ENCODE results near the gene ITGB7.

Gene ITGB7

GRCh38 chr12:53196486-53196885 lies 10.6 kb downstream of the ITGB7 start:
- no peak for TF ChIP-seq YY1 (IDR thresholded peaks at IDR 0.05; ENCODE audit: low read depth)
- TF ChIP-seq NFIC (IDR thresholded peaks at IDR 0.05), result no peak
- TF ChIP-seq EGR1 (IDR thresholded peaks at IDR 0.05), result no peak
- no peak for TF ChIP-seq RAD21 (IDR thresholded peaks at IDR 0.05; ENCODE audit: low read depth)
- no peak for TF ChIP-seq ZBTB7A (IDR thresholded peaks at IDR 0.05; ENCODE audit: low read depth)
- TF ChIP-seq FOXM1 (IDR thresholded peaks at IDR 0.05; ENCODE audit: borderline replicate concordance, low read depth), result no peak
- TF ChIP-seq CEBPB (IDR thresholded peaks at IDR 0.05), result no peak
- no peak for TF ChIP-seq TCF12 (IDR thresholded peaks at IDR 0.05; ENCODE audit: low read depth)
- TF ChIP-seq USF1 (IDR thresholded peaks at IDR 0.05), result no peak

GRCh38 chr12:53195516-53196420 lies 11.3 kb downstream of the ITGB7 start:
- TF ChIP-seq TEAD4 (IDR thresholded peaks at IDR 0.05) (0 out of 2 replicates have a peak, but pooled peaks have one; percentile 12), CREB1 (IDR thresholded peaks at IDR 0.05; ENCODE audit: low read depth) (no peak), NFIC (IDR thresholded peaks at IDR 0.05) (0 out of 2 replicates have a peak, but pooled peaks have one; percentile 9)

- TF ChIP-seq EGR1 (IDR thresholded peaks at IDR 0.05), result no peak
- no peak for TF ChIP-seq FOXM1 (IDR thresholded peaks at IDR 0.05; ENCODE audit: borderline replicate concordance, low read depth)
- no peak for TF ChIP-seq CREB1 (IDR thresholded peaks at IDR 0.05; ENCODE audit: low read depth)
- TF ChIP-seq YY1 (IDR thresholded peaks at IDR 0.05; ENCODE audit: low read depth), result no peak
- TF ChIP-seq TEAD4 (IDR thresholded peaks at IDR 0.05), result no peak
- no peak for TF ChIP-seq TCF12 (IDR thresholded peaks at IDR 0.05; ENCODE audit: low read depth)
These were observed 12.1 kb downstream of the ITGB7 start for GRCh38 chr12:53194973-53195372.

GRCh38 chr12:53193985-53194716 lies 12.9 kb downstream of the ITGB7 start:
- no peak for TF ChIP-seq CREB1 (IDR thresholded peaks at IDR 0.05; ENCODE audit: low read depth)
- no peak for TF ChIP-seq ZBTB7A (IDR thresholded peaks at IDR 0.05; ENCODE audit: low read depth)
- no peak for TF ChIP-seq FOXM1 (IDR thresholded peaks at IDR 0.05; ENCODE audit: borderline replicate concordance, low read depth)
- TF ChIP-seq REST (IDR thresholded peaks at IDR 0.05; ENCODE audit: low read depth), result no peak
- no peak for TF ChIP-seq CEBPB (IDR thresholded peaks at IDR 0.05)
- no peak for TF ChIP-seq TAF1 (IDR thresholded peaks at IDR 0.05; ENCODE audit: low read depth)
- no peak for TF ChIP-seq EP300 (IDR thresholded peaks at IDR 0.05; ENCODE audit: borderline replicate concordance)
- no peak for TF ChIP-seq TCF12 (IDR thresholded peaks at IDR 0.05; ENCODE audit: low read depth)
- no peak for TF ChIP-seq RAD21 (IDR thresholded peaks at IDR 0.05; ENCODE audit: low read depth)
- TF ChIP-seq TEAD4 (IDR thresholded peaks at IDR 0.05), result no peak
- no peak for TF ChIP-seq MAX (IDR thresholded peaks at IDR 0.05)
- TF ChIP-seq EGR1 (IDR thresholded peaks at IDR 0.05), result no peak
- no peak for TF ChIP-seq USF1 (IDR thresholded peaks at IDR 0.05)

- TF ChIP-seq REST (IDR thresholded peaks at IDR 0.05; ENCODE audit: low read depth) (no peak), TEAD4 (IDR thresholded peaks at IDR 0.05) (no peak), MAX (IDR thresholded peaks at IDR 0.05) (no peak), EGR1 (IDR thresholded peaks at IDR 0.05) (no peak), TCF12 (IDR thresholded peaks at IDR 0.05; ENCODE audit: low read depth) (no peak), CEBPB (IDR thresholded peaks at IDR 0.05) (no peak), NFIC (IDR thresholded peaks at IDR 0.05) (no peak), EP300 (IDR thresholded peaks at IDR 0.05; ENCODE audit: borderline replicate concordance) (no peak), ZBTB7A (IDR thresholded peaks at IDR 0.05; ENCODE audit: low read depth) (no peak), YY1 (IDR thresholded peaks at IDR 0.05; ENCODE audit: low read depth) (no peak), USF1 (IDR thresholded peaks at IDR 0.05) (no peak), CREB1 (IDR thresholded peaks at IDR 0.05; ENCODE audit: low read depth) (no peak)
These were observed 14.0 kb downstream of the ITGB7 start for GRCh38 chr12:53193040-53193439.
